Measurements from ENCODE around the gene GRAMD1B. TPM values are rescaled to one million over a fixed set of nuclear protein-coding genes. Genes with fewer than 3 reads are reported as not detected.

The GRAMD1B gene
- total RNA-seq, 1 experiment from 2014 or later, result 12.7 TPM

DNA sequence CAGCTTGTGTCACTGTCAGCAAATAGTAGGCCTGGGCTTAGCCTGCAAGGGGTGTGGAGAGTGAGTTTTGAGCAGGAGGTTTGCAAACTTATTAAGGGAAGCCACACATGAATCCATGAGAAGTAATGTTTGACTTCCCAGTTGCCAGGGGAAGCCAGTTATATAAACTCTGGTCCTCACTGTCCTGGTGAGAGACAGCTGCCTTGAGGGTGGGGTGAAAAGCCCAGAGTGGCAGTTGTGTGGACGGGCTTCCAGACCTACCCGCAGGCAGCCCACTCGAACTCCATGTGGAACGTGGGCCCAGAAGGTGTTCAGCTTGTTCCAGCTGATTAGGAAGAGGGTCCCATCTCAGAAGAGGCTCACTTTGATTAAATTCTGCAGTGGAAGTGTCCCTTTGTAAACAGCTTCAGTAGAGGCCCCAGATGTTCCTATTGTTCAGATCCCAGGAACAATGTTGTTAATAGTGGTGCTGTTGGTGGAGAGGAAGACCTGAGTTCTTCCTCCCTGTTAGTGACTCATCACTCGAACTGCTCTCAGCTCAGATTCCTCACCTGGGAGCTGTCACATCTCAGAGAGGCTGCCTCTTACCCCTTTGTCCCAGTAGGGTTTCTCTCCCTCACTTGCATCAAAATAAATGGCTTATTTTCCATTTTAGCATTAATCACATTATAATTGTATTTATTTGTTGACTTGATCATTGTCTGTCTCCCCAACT lies 63.4 kb downstream of the GRAMD1B start:
- Histone ChIP-seq H3K9ac (ENCODE audit: low read length) (no peak overlapping the region), H2AFZ (ENCODE audit: low read depth, low read length, poor library complexity, severe bottlenecking) (no peak overlapping the region), H3K4me2 (ENCODE audit: low read length) (peak overlapping the region; percentile 54; the same call in 1 of the 2 replicates), H3K9me3 (ENCODE audit: control insufficient read depth in 1 of 2, insufficient read depth in 1 of 2, low read depth in 1 of 2, low read length in 2 of 2) (no peaks in the 10 kb centered on the region), H3K4me3 (replicated peaks in 1 of 2; ENCODE audit: low read depth in 1 of 2, low read length in 2 of 2) (no peak overlapping the region), H3K9me2 (ENCODE audit: insufficient read depth) (no peaks in the 10 kb centered on the region), H4K20me1 (ENCODE audit: insufficient read depth) (no peaks in the 10 kb centered on the region), H3K27me3 (ENCODE audit: insufficient read depth, low read length) (no peaks in the 10 kb centered on the region), H3K27ac (ENCODE audit: low read depth, low read length) (no peak overlapping the region), H3K4me1 (ENCODE audit: control insufficient read depth in 1 of 2, insufficient read depth in 2 of 2, low read length in 2 of 2) (peaks cover 18 to 19% of the 10 kb centered on the region in 2 experiments), H3K79me2 (ENCODE audit: insufficient read depth, low read length) (no peaks in the 10 kb centered on the region), H3K36me3 (ENCODE audit: control insufficient read depth in 1 of 2, insufficient read depth in 2 of 2, low read length in 2 of 2) (no peaks in the 10 kb centered on the region)
- no peak for DNase-seq (ENCODE audit: low read depth, low spot score)
- ChIA-PET CTCF (interaction anchor here (1.4 to 1.8 kb wide), 2 partner anchors 15 to 86 kb away, joined by 4 to 5 read pairs; no protein-coding TSS in a partner anchor), RAD21 (ENCODE audit: low non-redundant PET in 1 of 2, low total read pairs in 2 of 2, uncharacterized antibody in 2 of 2, unreplicated experiment in 2 of 2) (interaction anchor here in 1 of 2 experiments (1.5 kb wide), 1 partner anchor 86 kb away, joined by 3 read pairs; no protein-coding TSS in a partner anchor), POLR2A (no interaction called here)
- no TSS peak for BruUV-seq (replicated peaks)
- intact Hi-C loops (cut with micrococcal nuclease), result no loop called here
- TF ChIP-seq, protein P1, sequence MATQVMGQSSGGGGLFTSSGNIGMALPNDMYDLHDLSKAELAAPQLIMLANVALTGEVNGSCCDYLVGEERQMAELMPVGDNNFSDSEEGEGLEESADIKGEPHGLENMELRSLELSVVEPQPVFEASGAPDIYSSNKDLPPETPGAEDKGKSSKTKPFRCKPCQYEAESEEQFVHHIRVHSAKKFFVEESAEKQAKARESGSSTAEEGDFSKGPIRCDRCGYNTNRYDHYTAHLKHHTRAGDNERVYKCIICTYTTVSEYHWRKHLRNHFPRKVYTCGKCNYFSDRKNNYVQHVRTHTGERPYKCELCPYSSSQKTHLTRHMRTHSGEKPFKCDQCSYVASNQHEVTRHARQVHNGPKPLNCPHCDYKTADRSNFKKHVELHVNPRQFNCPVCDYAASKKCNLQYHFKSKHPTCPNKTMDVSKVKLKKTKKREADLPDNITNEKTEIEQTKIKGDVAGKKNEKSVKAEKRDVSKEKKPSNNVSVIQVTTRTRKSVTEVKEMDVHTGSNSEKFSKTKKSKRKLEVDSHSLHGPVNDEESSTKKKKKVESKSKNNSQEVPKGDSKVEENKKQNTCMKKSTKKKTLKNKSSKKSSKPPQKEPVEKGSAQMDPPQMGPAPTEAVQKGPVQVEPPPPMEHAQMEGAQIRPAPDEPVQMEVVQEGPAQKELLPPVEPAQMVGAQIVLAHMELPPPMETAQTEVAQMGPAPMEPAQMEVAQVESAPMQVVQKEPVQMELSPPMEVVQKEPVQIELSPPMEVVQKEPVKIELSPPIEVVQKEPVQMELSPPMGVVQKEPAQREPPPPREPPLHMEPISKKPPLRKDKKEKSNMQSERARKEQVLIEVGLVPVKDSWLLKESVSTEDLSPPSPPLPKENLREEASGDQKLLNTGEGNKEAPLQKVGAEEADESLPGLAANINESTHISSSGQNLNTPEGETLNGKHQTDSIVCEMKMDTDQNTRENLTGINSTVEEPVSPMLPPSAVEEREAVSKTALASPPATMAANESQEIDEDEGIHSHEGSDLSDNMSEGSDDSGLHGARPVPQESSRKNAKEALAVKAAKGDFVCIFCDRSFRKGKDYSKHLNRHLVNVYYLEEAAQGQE (IDR thresholded peaks at IDR 0.05; ENCODE audit: low read depth), result no peak
- no peak for TF ChIP-seq POLR2A (IDR thresholded peaks at IDR 0.05; ENCODE audit: borderline replicate concordance, extremely low read depth, insufficient read depth, insufficient read length)
- TF ChIP-seq FOSL1 (IDR thresholded peaks at IDR 0.05; ENCODE audit: low read depth), result peak; percentile 23; the same call in 1 of the 2 replicates
- no peak for TF ChIP-seq CBX3 (IDR thresholded peaks at IDR 0.05; ENCODE audit: low read depth)
- no peak for TF ChIP-seq EZH2 (IDR thresholded peaks at IDR 0.05)
- no peak for TF ChIP-seq POLR2AphosphoS5 (IDR thresholded peaks at IDR 0.05; ENCODE audit: low read depth, low read length)
- no peak for TF ChIP-seq JUND (IDR thresholded peaks at IDR 0.05)
- TF ChIP-seq RAD21 (IDR thresholded peaks at IDR 0.05; ENCODE audit: low read depth), result no peak
- ATAC-seq, result peak; percentile 72
